HG02943 (cell line): ENCODE measurements around the gene RPS24.
"Not testable (repeated sequence)": the region's sequence is repeated elsewhere in the genome, so short reads cannot be mapped to it uniquely, and the experiment has no call there.

Source experiments
- ATAC-seq: cut with Tn5 transposase; IDR thresholded peaks from one replicate; pipeline ENCODE4 v1.9.1; 2021; ENCODE audit warnings: mild to moderate bottlenecking, low read depth, moderate library complexity; ENCODE audit not compliant: unreplicated experiment

RPS24 gene

GRCh38 chr10:78033637-78034470 lies at the start of gene RPS24:
Gene RPS24, plus strand, starts transcription at chr10:78033863. Its CDS starts 39 bp downstream, at chr10:78033902.
- peak; percentile 82 for ATAC-seq

GRCh38 chr10:77984986-77985385 lies 48.7 kb upstream of the RPS24 start:
- ATAC-seq: no peak

- no peak for ATAC-seq
Measured at GRCh38 chr10:77987671-77988255, 45.9 kb upstream of the RPS24 start.

- ATAC-seq: no peak
Measured at GRCh38 chr10:77989081-77989724, 44.5 kb upstream of the RPS24 start.

GRCh38 chr10:77993620-77994019 lies 40.0 kb upstream of the RPS24 start:
- ATAC-seq: no peak

- not testable (repeated sequence) for ATAC-seq
Measured at GRCh38 chr10:77998780-77999179, 34.9 kb upstream of the RPS24 start.

GRCh38 chr10:78000206-78000605 lies 33.5 kb upstream of the RPS24 start:
- no peak for ATAC-seq

GRCh38 chr10:78000956-78001472 lies 32.6 kb upstream of the RPS24 start:
- no peak for ATAC-seq

- no peak for ATAC-seq
Measured at GRCh38 chr10:78002541-78003288, 30.9 kb upstream of the RPS24 start.

GRCh38 chr10:78004215-78005026 lies 29.2 kb upstream of the RPS24 start:
- ATAC-seq: no peak

GRCh38 chr10:78007172-78007571 lies 26.5 kb upstream of the RPS24 start:
- no peak for ATAC-seq

- no peak for ATAC-seq
Measured at GRCh38 chr10:78009662-78010061, 24.0 kb upstream of the RPS24 start.

- ATAC-seq: no peak
Measured at GRCh38 chr10:78010278-78010677, 23.4 kb upstream of the RPS24 start.

GRCh38 chr10:78011065-78011464 lies 22.6 kb upstream of the RPS24 start:
- no peak for ATAC-seq

- no peak for ATAC-seq
Measured at GRCh38 chr10:78013564-78013963, 20.1 kb upstream of the RPS24 start.

- ATAC-seq: no peak
Measured at GRCh38 chr10:78015546-78015945, 18.1 kb upstream of the RPS24 start.

- ATAC-seq: no peak
Measured at GRCh38 chr10:78017856-78018255, 15.8 kb upstream of the RPS24 start.

- ATAC-seq: no peak
Measured at GRCh38 chr10:78019264-78019663, 14.4 kb upstream of the RPS24 start.

GRCh38 chr10:78021201-78021600 lies 12.5 kb upstream of the RPS24 start:
- no peak for ATAC-seq

- no peak for ATAC-seq
Measured at GRCh38 chr10:78023741-78024140, 9.9 kb upstream of the RPS24 start.
